VCaP (cell line): ENCODE results near the gene GOLPH3.

ENCODE experiments used
- H3K27ac ChIP-seq: fragments of 450-650 bp; 2 replicates; pipeline ENCODE4 v1.5.1; 2017
- CTCF ChIP-seq: fragments of 450-650 bp; conservative IDR thresholded peaks from 2 replicates; pipeline ENCODE4 v1.5.1; 2017; ENCODE audit warnings: mild to moderate bottlenecking, moderate library complexity

The GOLPH3 gene

DNA sequence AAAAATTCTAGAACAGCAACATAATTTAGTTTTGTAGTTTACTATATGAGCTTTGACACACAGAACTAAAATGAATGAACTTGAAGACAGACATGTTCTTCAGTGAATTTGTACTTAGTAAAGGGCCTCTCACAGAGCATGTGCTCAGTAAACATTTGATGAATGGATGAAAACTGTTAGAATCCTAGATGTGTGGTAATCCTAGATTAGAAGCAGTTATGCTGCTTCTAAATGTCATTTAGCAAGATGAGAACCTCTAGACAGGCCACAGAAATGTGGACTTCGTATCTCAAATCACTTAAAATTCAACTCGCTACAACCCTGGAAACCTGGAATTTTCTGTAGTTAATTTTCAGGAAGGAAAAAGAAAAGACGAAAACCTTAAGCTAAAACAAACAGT, 8.5 kb downstream of the GOLPH3 start:
- 0 out of 2 replicates have a peak overlapping the region, but pooled peaks have one; percentile 1 for H3K27ac ChIP-seq

GRCh38 chr5:32163785-32164184, 10.3 kb downstream of the GOLPH3 start:
- TF ChIP-seq CTCF = no peak
- peak overlapping the region; percentile 26 for H3K27ac ChIP-seq

More for the DNA sequence above, 8.5 kb downstream of the GOLPH3 start:
- no peak for TF ChIP-seq CTCF

DNA sequence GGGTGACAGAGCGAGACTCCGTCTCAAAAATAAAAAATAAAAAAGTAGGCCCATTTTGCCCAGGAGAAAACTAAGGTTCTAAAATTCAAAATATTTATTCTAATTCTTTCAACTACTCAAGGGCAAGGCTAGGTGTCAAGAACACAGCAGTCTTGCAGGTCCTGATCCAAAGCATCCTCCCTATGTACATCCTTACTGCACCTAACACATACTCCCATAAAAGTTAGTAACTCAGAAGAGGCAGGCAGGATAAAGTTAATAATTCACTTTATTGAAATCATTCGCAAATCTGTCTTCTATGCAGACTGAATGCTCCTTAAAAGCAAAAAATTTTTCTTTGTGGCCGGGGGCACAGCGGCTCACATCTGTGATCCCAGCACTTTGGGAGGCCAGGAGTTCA, 11.1 kb downstream of the GOLPH3 start:
- peak overlapping the region; percentile 26 for H3K27ac ChIP-seq
- no peak for TF ChIP-seq CTCF

DNA sequence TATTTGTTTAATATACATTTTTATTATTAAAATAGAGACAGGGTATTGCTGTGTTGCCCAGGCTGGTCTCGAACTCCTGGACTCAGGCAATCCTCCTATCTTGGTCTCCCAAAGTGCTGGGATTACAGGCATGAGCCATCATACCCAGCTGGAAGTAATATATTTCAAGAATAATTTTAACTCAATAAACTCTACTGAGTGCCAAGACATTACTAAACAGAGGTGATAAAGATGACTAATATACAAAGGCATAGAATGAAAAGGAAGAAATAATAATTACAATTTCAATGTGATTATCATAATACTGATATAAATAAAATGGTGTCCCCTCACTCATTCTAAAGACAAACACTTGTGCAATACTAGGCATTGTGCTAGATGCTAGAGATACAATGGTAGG, 13.9 kb downstream of the GOLPH3 start:
- H3K27ac ChIP-seq = no peak overlapping the region

GRCh38 chr5:32159328-32160072, 14.6 kb downstream of the GOLPH3 start:
- TF ChIP-seq CTCF = no peak
- H3K27ac ChIP-seq = no peak overlapping the region

More for the DNA sequence above, 13.9 kb downstream of the GOLPH3 start:
- TF ChIP-seq CTCF = no peak

GRCh38 chr5:32158679-32158975, 15.5 kb downstream of the GOLPH3 start:
- no peak overlapping the region for H3K27ac ChIP-seq
- TF ChIP-seq CTCF = no peak

- peak overlapping the region; percentile 35; the same call in 1 of the 2 replicates for H3K27ac ChIP-seq
- TF ChIP-seq CTCF = no peak
Observed at GRCh38 chr5:32157078-32157477, 17.0 kb downstream of the GOLPH3 start.
